Astrocyte of the cerebellum (primary cell): ENCODE data around the gene UTS2B.

Source experiments
- DNase-seq: peaks from one replicate; pipeline ENCODE4 v3.0.0-alpha.2; 2011; ENCODE audit warnings: low read depth
- H3K4me3 ChIP-seq: 2 replicates; pipeline ENCODE4 v1.5.1; 2011; ENCODE audit warnings: mild to moderate bottlenecking, low read depth, low read length, moderate library complexity
- in situ Hi-C: cut with HindIII; loops from 2 replicates; pipeline ENCODE4 v1.10.0; 2017; ENCODE audit warnings: low sequenced_read_pairs
- TF ChIP-seq, protein P1 (sequence below): IDR thresholded peaks from 2 replicates; pipeline ENCODE4 v1.5.1; 2012; ENCODE audit warnings: low read length, low read depth, moderate library complexity, mild to moderate bottlenecking; ENCODE audit errors: missing control alignments

The UTS2B gene

DNA sequence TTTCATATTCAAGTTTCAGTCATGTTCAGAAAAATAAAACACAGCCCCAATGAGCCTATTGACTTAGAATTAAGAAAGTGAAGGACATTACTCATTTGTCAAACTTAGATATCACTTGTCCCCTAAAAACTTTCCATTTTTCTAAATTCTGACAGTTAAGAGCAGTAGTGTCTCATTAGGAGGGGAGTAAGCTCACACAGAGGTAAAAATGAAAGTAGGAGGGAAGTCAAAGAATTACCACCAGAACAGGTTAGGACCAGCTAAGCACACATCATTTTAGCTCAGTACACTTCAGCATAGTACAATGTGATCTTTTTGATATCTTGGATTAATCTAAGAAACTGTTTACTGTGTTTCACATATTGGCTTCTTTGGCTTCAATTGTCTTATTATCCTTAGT, 67.0 kb downstream of the UTS2B start:
- no peak for DNase-seq
- TF ChIP-seq, protein P1, sequence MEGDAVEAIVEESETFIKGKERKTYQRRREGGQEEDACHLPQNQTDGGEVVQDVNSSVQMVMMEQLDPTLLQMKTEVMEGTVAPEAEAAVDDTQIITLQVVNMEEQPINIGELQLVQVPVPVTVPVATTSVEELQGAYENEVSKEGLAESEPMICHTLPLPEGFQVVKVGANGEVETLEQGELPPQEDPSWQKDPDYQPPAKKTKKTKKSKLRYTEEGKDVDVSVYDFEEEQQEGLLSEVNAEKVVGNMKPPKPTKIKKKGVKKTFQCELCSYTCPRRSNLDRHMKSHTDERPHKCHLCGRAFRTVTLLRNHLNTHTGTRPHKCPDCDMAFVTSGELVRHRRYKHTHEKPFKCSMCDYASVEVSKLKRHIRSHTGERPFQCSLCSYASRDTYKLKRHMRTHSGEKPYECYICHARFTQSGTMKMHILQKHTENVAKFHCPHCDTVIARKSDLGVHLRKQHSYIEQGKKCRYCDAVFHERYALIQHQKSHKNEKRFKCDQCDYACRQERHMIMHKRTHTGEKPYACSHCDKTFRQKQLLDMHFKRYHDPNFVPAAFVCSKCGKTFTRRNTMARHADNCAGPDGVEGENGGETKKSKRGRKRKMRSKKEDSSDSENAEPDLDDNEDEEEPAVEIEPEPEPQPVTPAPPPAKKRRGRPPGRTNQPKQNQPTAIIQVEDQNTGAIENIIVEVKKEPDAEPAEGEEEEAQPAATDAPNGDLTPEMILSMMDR = no peak
- H3K4me3 ChIP-seq = no peak overlapping the region
- in situ Hi-C loops = no loop called here

DNA sequence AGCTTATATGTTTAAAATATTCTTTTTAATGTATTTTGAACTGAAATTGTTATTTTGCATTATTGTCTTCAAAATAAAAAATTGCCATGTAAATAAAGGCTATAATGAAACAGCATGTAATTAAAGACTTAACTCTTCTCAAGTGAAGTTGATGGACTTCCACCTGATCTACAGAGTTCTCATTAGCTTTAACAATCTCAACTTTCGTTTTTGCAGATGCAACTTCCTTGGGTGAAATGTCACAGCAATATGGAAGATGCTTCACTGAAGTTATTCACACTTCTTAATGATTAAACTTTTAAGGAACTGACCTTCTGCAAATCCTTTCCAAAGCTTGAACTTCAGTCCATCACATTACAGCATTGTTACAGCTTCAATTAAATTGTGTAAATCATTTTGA, 67.7 kb downstream of the UTS2B start:
- TF ChIP-seq, protein P1 = no peak
- in situ Hi-C loops = no loop called here
- no peak overlapping the region for H3K4me3 ChIP-seq
- no peak for DNase-seq

DNA sequence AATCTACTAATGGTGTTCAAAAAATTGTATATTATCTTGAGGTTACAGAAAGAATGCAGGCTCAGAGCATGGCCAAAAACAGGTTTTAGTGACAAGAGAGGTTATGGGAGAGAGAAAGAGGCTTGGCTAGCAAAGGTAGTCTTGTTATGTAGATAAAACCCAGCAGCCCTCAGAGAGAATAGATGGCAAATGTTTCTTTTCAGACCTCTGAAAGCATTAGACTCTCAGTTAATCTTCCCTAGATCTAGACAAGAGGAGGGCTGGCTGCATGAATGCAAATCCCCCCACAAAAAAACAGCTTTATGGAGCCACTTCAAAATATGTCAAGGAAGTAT, 69.1 kb downstream of the UTS2B start:
- in situ Hi-C loops = no loop called here
- TF ChIP-seq, protein P1 = no peak

DNA sequence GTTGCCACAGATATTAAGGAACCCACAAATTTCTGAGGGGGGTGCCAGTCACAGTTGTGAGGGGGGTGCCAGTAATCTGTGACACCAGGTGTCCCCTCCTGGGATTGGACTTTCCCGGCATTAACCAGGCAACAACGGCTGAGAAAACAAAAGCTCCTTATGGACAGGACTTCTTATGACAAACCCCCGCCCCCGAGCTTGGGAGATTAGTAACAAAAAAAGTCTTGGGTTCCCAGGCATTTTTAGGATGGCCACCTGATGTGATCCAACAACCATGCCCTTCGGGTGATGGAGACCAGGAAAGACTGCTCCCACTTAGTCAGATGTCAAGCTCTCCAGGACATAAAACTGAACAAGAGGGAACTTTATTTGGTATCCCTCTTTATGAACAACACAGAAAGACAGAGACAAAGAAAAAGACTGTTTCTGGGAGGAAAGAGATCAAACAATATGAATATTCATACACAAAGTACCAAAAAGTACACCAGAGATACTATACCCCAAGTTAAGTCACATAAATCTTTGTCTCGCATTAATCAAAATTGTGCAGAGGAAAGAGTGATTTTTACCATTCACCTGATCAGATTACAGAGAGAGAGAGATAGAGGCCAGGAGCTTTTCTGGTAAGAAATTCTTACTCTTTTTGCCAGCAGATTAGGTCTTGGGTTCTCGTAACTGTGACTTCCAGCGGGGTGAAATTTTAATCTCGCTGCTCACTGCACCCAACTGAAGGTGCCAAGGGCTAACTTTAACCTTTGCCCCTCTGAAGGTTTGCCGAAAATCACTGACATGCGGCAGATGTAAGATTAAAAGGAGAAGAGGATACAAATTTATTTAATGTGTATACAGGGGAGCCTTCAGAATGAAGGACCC, 69.7 kb downstream of the UTS2B start:
- in situ Hi-C loops = no loop called here
- no peak for DNase-seq
- TF ChIP-seq, protein P1 = no peak
- H3K4me3 ChIP-seq = no peak overlapping the region

More for the DNA sequence above, 69.1 kb downstream of the UTS2B start:
- no peak overlapping the region for H3K4me3 ChIP-seq
- DNase-seq = no peak

DNA sequence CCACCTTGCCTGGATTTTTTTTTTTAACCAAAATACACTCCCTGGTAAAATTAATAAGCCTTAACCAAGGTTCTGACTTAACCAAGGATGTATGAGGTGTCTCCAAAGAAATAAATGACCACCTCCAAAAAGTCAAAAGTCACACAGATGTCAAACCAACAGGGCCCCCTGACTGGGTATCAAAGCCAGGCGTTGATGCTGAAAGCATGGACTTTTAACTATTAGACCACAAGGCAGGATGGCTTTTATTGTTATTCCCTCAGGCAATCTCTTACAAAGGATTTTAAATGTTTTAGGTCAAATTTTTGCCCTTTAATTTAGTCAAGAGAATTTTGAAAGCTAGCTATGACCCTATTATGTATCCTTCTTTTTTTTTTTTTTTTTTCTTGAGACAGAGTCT, 70.8 kb downstream of the UTS2B start:
- in situ Hi-C loops = no loop called here
- DNase-seq = no peak
- TF ChIP-seq, protein P1 = no peak
- no peak overlapping the region for H3K4me3 ChIP-seq

DNA sequence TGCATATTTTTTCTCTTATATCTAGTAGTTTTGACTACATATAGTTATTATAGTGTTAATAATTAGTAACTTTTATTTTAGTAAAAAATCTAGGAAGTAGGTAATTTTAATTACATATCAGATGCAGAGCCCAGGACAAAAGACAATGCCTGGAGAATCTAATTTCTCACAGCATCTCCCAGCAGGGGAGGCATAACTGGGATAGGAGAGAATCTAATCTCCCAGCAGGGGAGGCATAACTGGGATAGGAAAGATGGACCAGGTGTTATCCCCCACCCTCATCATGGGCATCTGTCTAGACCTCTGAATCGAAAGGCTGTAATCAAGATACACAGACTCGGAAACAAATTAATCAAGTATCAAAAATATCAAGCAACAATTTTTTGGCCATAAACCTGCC, 73.0 kb downstream of the UTS2B start:
- no peak for DNase-seq
- TF ChIP-seq, protein P1 = no peak
- no peak overlapping the region for H3K4me3 ChIP-seq
- in situ Hi-C loops = no loop called here
